ENCODE measurements around the gene NMT2.
"Not testable (repeated sequence)": the region's sequence is repeated elsewhere in the genome, so short reads cannot be mapped to it uniquely, and the experiment has no call there.

The NMT2 gene

GRCh38 chr10:15168291-15168785, at the start of gene NMT2:
NMT2 (minus strand) TSS chr10:15168693; CDS start chr10:15168612, 81 bp downstream.
- no peak for DNase-seq (ENCODE audit: low read depth)

- DNase-seq (ENCODE audit: low read depth), result no peak
Observed at GRCh38 chr10:15216700-15217099, 48.2 kb upstream of the NMT2 start.

- no peak for DNase-seq (ENCODE audit: low read depth)
Observed at GRCh38 chr10:15214237-15214636, 45.7 kb upstream of the NMT2 start.

- DNase-seq (ENCODE audit: low read depth), result no peak
Observed at GRCh38 chr10:15213461-15213861, 45.0 kb upstream of the NMT2 start.

- DNase-seq (ENCODE audit: low read depth), result no peak
Observed at GRCh38 chr10:15211464-15211979, 43.0 kb upstream of the NMT2 start.

- no peak for DNase-seq (ENCODE audit: low read depth)
Observed at GRCh38 chr10:15210521-15210920, 42.0 kb upstream of the NMT2 start.

- peak; percentile 75 for DNase-seq (ENCODE audit: low read depth)
Observed at GRCh38 chr10:15209827-15210509, 41.5 kb upstream of the NMT2 start.

- no peak for DNase-seq (ENCODE audit: low read depth)
Observed at GRCh38 chr10:15208221-15208620, 39.7 kb upstream of the NMT2 start.

GRCh38 chr10:15207410-15207809, 38.9 kb upstream of the NMT2 start:
- DNase-seq (ENCODE audit: low read depth), result not testable (repeated sequence)

- DNase-seq (ENCODE audit: low read depth), result no peak
Observed at GRCh38 chr10:15202639-15203038, 34.1 kb upstream of the NMT2 start.

- DNase-seq (ENCODE audit: low read depth), result not testable (repeated sequence)
Observed at GRCh38 chr10:15202301-15202621, 33.8 kb upstream of the NMT2 start.

GRCh38 chr10:15201589-15202300, 33.3 kb upstream of the NMT2 start:
- no peak for DNase-seq (ENCODE audit: low read depth)

GRCh38 chr10:15200626-15201025, 32.1 kb upstream of the NMT2 start:
- no peak for DNase-seq (ENCODE audit: low read depth)

GRCh38 chr10:15197911-15198310, 29.4 kb upstream of the NMT2 start:
- no peak for DNase-seq (ENCODE audit: low read depth)

GRCh38 chr10:15197276-15197675, 28.8 kb upstream of the NMT2 start:
- no peak for DNase-seq (ENCODE audit: low read depth)

- no peak for DNase-seq (ENCODE audit: low read depth)
Observed at GRCh38 chr10:15196021-15196834, 27.7 kb upstream of the NMT2 start.

GRCh38 chr10:15189133-15189885, 20.8 kb upstream of the NMT2 start:
- DNase-seq (ENCODE audit: low read depth), result no peak

GRCh38 chr10:15188603-15189002, 20.1 kb upstream of the NMT2 start:
- no peak for DNase-seq (ENCODE audit: low read depth)

- no peak for DNase-seq (ENCODE audit: low read depth)
Observed at GRCh38 chr10:15183689-15184481, 15.4 kb upstream of the NMT2 start.

GRCh38 chr10:15182540-15183207, 14.2 kb upstream of the NMT2 start:
- no peak for DNase-seq (ENCODE audit: low read depth)

All from activated gamma-delta T cell treated with anti-CD3 and anti-CD28 coated beads, Interleukin-2, amount 50 U/mL, for 16 hours (primary cell).